Tibial nerve (tissue), 4 donors: ENCODE data around the gene GRIK4.

Source experiments
- EP300 ChIP-seq, 2 donors: sonication (generic); formaldehyde crosslinking; IDR thresholded peaks; one replicate each; pipeline ENCODE4 v1.6.1; 2017; ENCODE audit warnings: antibody characterized with exemption in 2 of 2, mild to moderate bottlenecking in 1 of 2
- POLR2A ChIP-seq, 2 donors: fragments of 450-650 bp; IDR thresholded peaks; one replicate each; pipeline ENCODE4 v1.6.1; 2017; ENCODE audit warnings: antibody characterized with exemption in 2 of 2, mild to moderate bottlenecking in 2 of 2, moderate library complexity in 2 of 2
- TF ChIP-seq, protein P1 (sequence below), 5 experiments: fragments of 200-600 bp in 3 of 5; fragments of 450-650 bp in 2 of 5; sonication (generic) in 3 of 5; IDR thresholded peaks; one replicate each; pipeline ENCODE4 v1.5.1; 2016 to 2019; ENCODE audit warnings: antibody characterized with exemption in 5 of 5, mild to moderate bottlenecking in 3 of 5, moderate library complexity in 2 of 5

DNA sequence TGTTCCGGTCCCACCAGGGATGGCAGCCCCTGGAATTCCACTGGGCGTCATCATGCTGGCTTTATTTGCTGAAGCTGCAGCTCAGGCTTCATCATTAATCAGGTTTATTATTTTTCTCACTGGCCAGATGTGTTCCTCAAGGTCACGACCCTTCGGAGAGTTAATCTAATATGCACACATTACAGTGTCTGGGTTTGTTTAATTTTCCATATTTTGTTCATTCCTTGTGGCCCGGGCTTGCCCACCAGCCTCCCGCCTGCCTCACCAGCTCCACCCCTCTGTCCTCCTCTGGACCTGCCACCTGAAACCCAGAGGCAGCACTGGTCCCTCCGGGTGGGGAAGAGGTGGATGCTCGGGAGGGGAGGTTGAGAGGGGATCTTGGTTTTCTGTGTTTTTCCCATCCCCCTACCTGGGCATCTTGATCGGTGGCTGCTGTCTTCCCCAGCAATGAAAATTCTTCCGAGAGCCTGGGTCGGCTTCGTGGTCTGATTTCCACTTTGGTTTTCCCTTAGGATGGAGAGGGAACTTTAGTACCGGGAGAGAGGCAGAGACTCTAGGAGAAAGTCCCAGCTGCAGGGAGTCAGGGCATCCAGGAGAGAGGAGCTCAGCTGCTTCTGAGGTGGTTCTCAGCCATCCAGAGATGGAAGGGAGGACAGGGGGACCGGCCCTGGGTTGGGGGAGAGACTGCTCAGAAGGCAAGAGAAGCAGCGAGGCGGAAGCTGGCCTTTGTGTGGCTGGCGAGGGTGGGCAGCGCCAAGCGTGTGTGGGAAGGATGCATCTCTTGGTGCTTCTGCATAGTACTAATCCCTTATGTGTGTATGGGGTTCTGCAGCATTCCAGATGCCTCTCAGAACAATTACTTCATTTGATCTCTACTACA, 2.1 kb downstream of the GRIK4 start:
- TF ChIP-seq POLR2A (IDR thresholded peaks at IDR 0.05) (no peak), EP300 (IDR thresholded peaks at IDR 0.05) (no peak)
- TF ChIP-seq, protein P1, sequence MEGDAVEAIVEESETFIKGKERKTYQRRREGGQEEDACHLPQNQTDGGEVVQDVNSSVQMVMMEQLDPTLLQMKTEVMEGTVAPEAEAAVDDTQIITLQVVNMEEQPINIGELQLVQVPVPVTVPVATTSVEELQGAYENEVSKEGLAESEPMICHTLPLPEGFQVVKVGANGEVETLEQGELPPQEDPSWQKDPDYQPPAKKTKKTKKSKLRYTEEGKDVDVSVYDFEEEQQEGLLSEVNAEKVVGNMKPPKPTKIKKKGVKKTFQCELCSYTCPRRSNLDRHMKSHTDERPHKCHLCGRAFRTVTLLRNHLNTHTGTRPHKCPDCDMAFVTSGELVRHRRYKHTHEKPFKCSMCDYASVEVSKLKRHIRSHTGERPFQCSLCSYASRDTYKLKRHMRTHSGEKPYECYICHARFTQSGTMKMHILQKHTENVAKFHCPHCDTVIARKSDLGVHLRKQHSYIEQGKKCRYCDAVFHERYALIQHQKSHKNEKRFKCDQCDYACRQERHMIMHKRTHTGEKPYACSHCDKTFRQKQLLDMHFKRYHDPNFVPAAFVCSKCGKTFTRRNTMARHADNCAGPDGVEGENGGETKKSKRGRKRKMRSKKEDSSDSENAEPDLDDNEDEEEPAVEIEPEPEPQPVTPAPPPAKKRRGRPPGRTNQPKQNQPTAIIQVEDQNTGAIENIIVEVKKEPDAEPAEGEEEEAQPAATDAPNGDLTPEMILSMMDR (IDR thresholded peaks at IDR 0.05) = no peak
